Smooth muscle cell of bladder (primary cell): ENCODE data around the gene LIPA. TPM values are rescaled to one million over a fixed set of nuclear protein-coding genes. Genes with fewer than 3 reads are reported as not detected.

Experiments
- total RNA-seq: library from RNA; depleted of rRNA; stranded (reverse); fragments of >200 nt; gene quantifications from 2 replicates; pipeline ENCODE4 v1.2.3, GENCODE V29; 2014

The LIPA gene
- 45.8 and 64.1 TPM in 2 replicates for total RNA-seq

GRCh38 chr10:89251409-89252224, at the start of gene LIPA:
Gene LIPA, minus strand, starts transcription at chr10:89251775. Its CDS starts 4,127 bp downstream, at chr10:89247648.

GRCh38 chr10:89207181-89207800, 44.3 kb downstream of the LIPA start, which contains the start of gene CH25H:
Gene CH25H, minus strand, starts transcription at chr10:89207317. Its CDS starts 25 bp downstream, at chr10:89207292.

Other genes starting within 250 kb of the LIPA start
- 0.55 and 0.57 TPM in 2 replicates for gene CH25H, start 44.5 kb downstream of the LIPA start, total RNA-seq
- gene IFIT2, start 50.3 kb upstream of the LIPA start, total RNA-seq = 3.0 and 3.1 TPM in 2 replicates
- gene IFIT3, start 76.2 kb upstream of the LIPA start, total RNA-seq = 10.4 and 10.7 TPM in 2 replicates
- not detected in 2 replicates for gene IFIT1B, start 126.3 kb upstream of the LIPA start, total RNA-seq
- 9.9 and 13.7 TPM in 2 replicates for gene IFIT1, start 140.8 kb upstream of the LIPA start, total RNA-seq
- gene IFIT5, start 162.8 kb upstream of the LIPA start, total RNA-seq = 18.5 and 20.2 TPM in 2 replicates